NB4 (cell line): ENCODE results near the gene MAGEA1.

ENCODE experiments used
- DNase-seq: peaks from one replicate; pipeline ENCODE4 v3.0.0; 2010; ENCODE audit warnings: low read depth
- H3K4me3 ChIP-seq: one replicate; pipeline ENCODE4 v1.5.1; 2011; ENCODE audit warnings: mild to moderate bottlenecking, low read depth, low read length, moderate library complexity
- MYC ChIP-seq: IDR thresholded peaks from 2 replicates; pipeline ENCODE4 v1.6.1; 2011; ENCODE audit warnings: low read depth, low read length
- POLR2A ChIP-seq: IDR thresholded peaks from 2 replicates; pipeline ENCODE4 v1.6.1; 2011; ENCODE audit warnings: mild to moderate bottlenecking; ENCODE audit not compliant: insufficient read length; ENCODE audit errors: extremely low read depth
- TF ChIP-seq, protein P1 (sequence below): IDR thresholded peaks from one replicate; pipeline ENCODE4 v1.5.1; 2012; ENCODE audit warnings: low read depth, low read length
- TF ChIP-seq, protein P2 (sequence below): IDR thresholded peaks from 2 replicates; pipeline ENCODE4 v1.6.1; 2011; ENCODE audit warnings: low read depth, low read length

The MAGEA1 gene

DNA sequence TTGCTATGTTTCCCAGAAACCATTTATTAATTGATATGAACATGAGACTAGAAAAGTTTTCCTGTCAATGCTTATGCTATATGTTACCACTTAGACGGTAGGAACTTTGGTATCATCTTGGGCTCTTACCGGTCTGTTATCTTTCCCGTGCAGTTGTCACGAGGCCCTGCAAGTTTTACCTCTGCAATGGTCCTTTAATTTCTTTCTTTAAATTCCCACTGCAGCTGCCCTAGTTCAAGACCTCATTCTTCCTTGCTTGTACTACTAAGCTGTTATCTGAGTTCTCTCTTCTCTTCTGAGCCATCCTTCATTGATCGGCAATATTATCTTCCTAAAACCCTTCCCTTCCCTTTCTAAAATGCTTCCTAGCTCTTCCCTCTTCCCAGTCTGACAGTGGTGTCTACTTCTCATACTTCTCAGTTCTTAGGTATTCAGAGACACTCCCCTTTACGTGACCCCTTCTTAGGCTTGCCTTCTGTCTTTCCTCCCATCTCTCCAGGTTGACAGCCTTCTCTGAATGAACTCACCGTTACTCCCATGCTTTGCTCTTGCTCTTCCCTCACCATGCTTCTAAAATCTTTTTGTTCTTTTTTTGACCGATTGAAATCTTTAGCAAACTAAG is 27.5 kb downstream of the MAGEA1 start:
- TF ChIP-seq, protein P1, sequence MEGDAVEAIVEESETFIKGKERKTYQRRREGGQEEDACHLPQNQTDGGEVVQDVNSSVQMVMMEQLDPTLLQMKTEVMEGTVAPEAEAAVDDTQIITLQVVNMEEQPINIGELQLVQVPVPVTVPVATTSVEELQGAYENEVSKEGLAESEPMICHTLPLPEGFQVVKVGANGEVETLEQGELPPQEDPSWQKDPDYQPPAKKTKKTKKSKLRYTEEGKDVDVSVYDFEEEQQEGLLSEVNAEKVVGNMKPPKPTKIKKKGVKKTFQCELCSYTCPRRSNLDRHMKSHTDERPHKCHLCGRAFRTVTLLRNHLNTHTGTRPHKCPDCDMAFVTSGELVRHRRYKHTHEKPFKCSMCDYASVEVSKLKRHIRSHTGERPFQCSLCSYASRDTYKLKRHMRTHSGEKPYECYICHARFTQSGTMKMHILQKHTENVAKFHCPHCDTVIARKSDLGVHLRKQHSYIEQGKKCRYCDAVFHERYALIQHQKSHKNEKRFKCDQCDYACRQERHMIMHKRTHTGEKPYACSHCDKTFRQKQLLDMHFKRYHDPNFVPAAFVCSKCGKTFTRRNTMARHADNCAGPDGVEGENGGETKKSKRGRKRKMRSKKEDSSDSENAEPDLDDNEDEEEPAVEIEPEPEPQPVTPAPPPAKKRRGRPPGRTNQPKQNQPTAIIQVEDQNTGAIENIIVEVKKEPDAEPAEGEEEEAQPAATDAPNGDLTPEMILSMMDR: no peak
- no peak for TF ChIP-seq POLR2A
- no peak for TF ChIP-seq MYC
- TF ChIP-seq, protein P2, sequence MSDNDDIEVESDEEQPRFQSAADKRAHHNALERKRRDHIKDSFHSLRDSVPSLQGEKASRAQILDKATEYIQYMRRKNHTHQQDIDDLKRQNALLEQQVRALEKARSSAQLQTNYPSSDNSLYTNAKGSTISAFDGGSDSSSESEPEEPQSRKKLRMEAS: no peak
- no peak for DNase-seq

GRCh38 chrX:153209347-153209746 is 30.3 kb downstream of the MAGEA1 start:
- no peak overlapping the region for H3K4me3 ChIP-seq
- no peak for DNase-seq
- no peak for TF ChIP-seq POLR2A
- no peak for TF ChIP-seq MYC
- TF ChIP-seq, protein P1: no peak
- TF ChIP-seq, protein P2: no peak

More for the DNA sequence above, 27.5 kb downstream of the MAGEA1 start:
- no peak overlapping the region for H3K4me3 ChIP-seq

- no peak overlapping the region for H3K4me3 ChIP-seq
- TF ChIP-seq, protein P2: no peak
- no peak for TF ChIP-seq POLR2A
- TF ChIP-seq, protein P1: no peak
- no peak for DNase-seq
Observed at GRCh38 chrX:153214934-153215333, 35.9 kb downstream of the MAGEA1 start.

DNA sequence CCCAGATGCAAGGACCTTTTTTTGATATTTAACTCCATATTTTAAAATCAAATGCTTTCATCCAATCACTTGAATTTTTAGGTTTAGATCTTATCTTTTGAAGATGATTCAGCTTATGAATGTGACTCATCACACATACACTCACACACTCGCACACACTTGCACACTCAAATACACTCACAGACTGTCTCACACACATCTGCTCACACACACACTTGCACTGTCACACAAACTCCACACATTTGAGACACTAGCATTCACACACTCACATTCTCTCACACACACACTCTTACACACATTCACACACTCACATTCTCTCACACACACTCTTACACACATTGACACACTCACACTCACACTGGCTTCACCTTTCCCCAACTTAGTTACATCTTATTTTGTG is 37.8 kb downstream of the MAGEA1 start:
- no peak for DNase-seq
- H3K4me3 ChIP-seq: no peak overlapping the region
- TF ChIP-seq, protein P2: no peak
- TF ChIP-seq MYC: no peak
- TF ChIP-seq POLR2A: no peak
- TF ChIP-seq, protein P1: no peak

- no peak overlapping the region for H3K4me3 ChIP-seq
- DNase-seq: no peak
- TF ChIP-seq, protein P2: no peak
- TF ChIP-seq, protein P1: no peak
- TF ChIP-seq MYC (no peak), POLR2A (no peak)
Observed at GRCh38 chrX:153225438-153226098, 46.5 kb downstream of the MAGEA1 start.
